Transverse colon (tissue), 4 donors: ENCODE data around the gene SEC14L1.

ENCODE experiments used
- CTCF ChIP-seq, 5 experiments: fragments of 200-600 bp in 3 of 5; fragments of 450-650 bp in 2 of 5; sonication (generic) in 3 of 5; IDR thresholded peaks; 1 replicate in 2 of 5; 2 replicates in 3 of 5; pipeline ENCODE4 v1.5.1; 2016 to 2017; ENCODE audit warnings: antibody characterized with exemption in 5 of 5, inconsistent platforms in 3 of 5, mild to moderate bottlenecking in 2 of 5, moderate library complexity in 1 of 5
- POLR2AphosphoS5 ChIP-seq, 3 donors: sonication (generic); formaldehyde crosslinking; IDR thresholded peaks; one replicate each; pipeline ENCODE4 v1.6.1; 2016; ENCODE audit warnings: antibody characterized with exemption in 3 of 3

- TF ChIP-seq POLR2AphosphoS5 (IDR thresholded peaks at IDR 0.05) (peak; percentile 22 to 64 (median 59)), CTCF (IDR thresholded peaks at IDR 0.05) (no peak)
Observed at GRCh38 chr17:77127735-77128361, 12.9 kb upstream of the SEC14L1 start.
